ENCODE data around the gene OCA2.

GRCh38 chr15:27993544-27993943 is 105.6 kb downstream of the OCA2 start:
- TF ChIP-seq CTCF (IDR thresholded peaks at IDR 0.05; ENCODE audit: low read length) (no peak), EZH2 (optimal IDR thresholded peaks at IDR 0.05; ENCODE audit: low read depth, low read length) (no peak), EZH2phosphoT487 (IDR thresholded peaks at IDR 0.05; ENCODE audit: low read length) (no peak)
